Left forelimb (tissue), 1 donor: ENCODE results near the gene RAD50.
"Not testable (repeated sequence)": the region's sequence is repeated elsewhere in the genome, so short reads cannot be mapped to it uniquely, and the experiment has no call there.

Experiments used
- DNase-seq: peaks from one replicate; pipeline ENCODE4 v3.0.0-alpha.2; 2018; ENCODE audit warnings: low spot score

RAD50 gene

GRCh38 chr5:132633587-132633986 is 76.8 kb downstream of the RAD50 start:
- not testable (repeated sequence) for DNase-seq

DNA sequence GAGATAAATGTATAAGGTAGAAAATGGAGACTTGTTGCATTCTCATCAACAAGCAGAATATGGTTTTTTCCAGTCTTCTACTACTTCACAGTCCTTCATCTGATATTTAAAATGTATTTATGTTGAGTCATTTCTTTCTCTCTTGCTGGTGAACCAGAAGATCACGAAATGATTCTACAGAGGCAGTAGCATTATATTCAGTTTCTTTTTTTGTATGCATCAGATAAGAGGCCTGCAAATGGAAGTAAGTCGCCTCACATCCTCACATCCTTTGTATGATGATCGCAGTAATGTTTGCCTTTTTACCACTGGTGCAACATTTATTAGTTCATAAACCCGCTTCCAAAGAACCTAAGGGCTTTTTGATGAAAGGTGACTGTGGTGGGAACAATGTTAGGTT is 79.1 kb downstream of the RAD50 start:
- no peak for DNase-seq

- no peak for DNase-seq
These were observed 80.5 kb downstream of the RAD50 start for GRCh38 chr5:132637241-132637640.

DNA sequence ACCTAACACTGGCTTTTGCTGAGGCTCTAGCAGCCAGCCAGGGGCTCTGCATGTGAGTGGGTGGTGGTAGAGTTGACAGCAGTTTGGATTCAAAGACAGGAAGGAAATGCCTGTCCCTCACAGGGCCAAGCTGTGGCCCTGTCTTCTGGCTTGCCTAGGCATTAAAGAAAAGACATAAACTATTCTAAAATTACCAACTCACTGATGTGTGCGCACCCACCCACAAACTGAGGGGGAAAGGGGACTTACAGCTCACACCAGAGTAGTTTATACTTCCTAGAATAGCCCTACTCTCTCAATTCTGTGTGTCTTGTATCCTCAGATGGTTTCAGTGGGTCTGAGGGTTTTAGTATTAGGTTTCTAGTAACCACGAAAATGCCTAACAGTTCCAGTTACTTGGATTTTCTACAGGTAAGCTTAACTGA is 82.9 kb downstream of the RAD50 start:
- DNase-seq: no peak

DNA sequence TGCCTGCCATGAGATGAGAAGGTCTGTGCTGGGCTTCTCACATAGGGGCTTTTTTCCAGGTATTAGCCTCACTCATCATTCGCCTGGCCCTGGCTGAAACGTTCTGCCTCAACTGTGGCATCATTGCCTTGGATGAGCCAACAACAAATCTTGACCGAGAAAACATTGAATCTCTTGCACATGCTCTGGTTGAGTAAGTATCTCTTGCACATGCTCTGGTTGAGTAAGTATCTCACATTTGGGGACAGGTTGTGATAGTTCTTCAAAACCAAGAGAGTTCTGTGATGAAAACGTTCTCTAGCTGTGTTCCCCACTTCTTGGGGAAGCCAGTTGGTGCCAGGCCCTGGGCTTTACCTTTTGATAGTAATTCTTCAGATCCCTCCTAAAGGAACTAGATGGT is 83.8 kb downstream of the RAD50 start:
- DNase-seq: no peak

DNA sequence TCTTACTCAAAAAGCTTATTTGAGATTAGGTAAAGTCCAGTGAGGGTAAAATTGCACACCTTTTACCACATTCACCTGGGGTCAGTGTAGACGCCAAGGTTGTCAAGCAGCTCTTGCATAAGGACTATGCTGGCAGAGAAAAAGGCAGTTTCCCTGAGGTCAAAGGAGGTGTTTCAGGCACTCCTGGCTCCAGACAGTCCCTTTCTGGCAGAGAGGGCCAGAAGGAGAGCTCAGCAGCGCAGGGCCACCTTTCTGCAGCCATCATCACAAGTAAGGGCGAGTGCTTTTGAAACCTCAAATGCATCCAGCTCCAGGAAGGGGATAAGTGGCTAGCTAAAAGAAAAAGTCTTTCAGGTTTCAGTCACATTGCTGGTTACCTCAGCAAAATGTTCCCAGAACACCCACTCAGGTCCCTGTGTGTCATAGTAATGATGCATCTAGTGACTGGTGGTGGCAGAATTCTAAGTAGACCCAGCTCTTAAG is 84.5 kb downstream of the RAD50 start:
- DNase-seq: no peak

DNA sequence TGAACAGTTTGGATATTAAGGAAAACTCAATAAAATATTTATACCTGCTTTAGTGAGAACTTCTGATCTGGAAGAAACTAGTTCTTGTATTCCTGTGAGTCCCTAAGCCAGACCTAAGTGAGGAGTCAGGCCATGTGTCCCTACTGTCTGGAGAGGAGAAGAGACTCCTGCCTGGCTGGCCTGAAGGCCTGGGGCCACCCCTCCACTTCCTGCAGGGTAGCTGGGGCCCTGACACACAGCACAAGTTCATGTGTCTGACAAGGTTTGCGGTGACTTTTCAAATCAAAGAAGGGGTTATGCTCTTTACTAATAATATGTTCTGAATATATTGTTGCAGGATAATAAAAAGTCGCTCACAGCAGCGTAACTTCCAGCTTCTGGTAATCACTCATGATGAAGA is 85.1 kb downstream of the RAD50 start:
- no peak for DNase-seq

DNA sequence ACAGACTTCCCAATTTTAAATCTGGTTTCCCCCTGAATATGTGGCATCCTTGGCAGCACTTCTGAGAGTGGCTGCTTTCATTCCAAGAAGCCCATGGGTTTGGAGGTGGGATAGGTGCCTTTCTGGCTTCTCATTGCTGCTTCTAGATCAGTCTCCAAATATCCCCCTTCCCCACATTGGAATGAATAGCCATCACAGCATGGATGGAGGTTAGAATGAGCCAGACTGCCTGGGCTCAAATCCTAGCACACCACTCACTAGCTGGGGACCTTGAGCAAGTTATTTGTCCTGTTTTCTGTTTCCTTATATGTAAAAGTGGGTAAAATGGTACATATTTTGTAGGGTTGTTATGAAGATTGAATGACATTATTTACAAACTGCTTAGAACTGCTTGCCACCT is 87.4 kb downstream of the RAD50 start:
- DNase-seq: no peak

GRCh38 chr5:132646583-132647266 is 89.9 kb downstream of the RAD50 start:
- no peak for DNase-seq

GRCh38 chr5:132647473-132647872 is 90.7 kb downstream of the RAD50 start:
- DNase-seq: no peak

DNA sequence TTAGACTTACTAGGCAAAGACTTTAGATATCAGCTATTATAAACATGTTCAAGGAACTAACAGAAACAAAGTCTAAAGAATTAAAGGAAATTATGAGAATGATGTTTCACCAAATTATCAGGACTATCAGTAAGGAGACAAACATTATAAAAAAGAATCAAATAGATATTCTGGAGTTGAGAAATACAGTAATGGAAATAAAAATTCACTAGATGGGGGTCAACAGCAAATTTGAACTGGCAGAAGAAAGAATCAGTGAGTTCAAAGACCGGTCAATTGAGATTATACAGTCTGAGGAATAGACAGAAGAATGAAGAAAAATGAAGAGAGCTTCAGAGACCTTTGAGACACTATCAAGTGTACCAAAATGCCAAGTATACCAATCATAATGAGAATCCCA is 91.6 kb downstream of the RAD50 start:
- no peak for DNase-seq

DNA sequence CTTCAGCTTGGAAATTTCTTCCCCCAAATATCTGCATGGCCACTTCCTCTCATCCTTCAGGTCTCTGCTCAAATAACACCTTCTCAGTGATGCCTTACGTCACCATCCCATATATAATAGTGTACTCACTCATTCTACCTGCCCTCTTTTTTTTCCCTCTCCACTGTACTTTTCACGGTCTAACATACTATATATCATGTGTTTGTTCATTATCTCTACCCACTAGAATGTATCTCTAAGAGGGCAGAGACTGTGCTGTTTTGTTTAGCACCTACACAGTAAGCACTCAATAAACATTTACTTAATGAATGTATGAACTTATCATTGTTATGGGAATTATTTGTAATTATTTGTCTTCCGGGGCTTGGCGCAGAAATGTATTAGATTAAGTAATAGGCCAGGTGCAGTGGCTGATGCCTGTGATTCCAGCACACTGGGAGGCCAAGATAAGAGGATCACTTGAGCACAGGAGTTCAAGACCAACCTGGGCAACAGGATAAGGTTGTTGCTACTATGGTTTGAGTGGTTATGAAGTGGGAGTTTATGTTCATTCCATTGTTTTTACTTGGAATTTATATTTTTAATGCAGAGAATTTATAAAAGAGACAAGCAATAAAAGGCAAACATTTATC is 95.2 kb downstream of the RAD50 start:
- DNase-seq: no peak

- DNase-seq: no peak
These were observed 96.9 kb downstream of the RAD50 start for GRCh38 chr5:132653716-132654115.

DNA sequence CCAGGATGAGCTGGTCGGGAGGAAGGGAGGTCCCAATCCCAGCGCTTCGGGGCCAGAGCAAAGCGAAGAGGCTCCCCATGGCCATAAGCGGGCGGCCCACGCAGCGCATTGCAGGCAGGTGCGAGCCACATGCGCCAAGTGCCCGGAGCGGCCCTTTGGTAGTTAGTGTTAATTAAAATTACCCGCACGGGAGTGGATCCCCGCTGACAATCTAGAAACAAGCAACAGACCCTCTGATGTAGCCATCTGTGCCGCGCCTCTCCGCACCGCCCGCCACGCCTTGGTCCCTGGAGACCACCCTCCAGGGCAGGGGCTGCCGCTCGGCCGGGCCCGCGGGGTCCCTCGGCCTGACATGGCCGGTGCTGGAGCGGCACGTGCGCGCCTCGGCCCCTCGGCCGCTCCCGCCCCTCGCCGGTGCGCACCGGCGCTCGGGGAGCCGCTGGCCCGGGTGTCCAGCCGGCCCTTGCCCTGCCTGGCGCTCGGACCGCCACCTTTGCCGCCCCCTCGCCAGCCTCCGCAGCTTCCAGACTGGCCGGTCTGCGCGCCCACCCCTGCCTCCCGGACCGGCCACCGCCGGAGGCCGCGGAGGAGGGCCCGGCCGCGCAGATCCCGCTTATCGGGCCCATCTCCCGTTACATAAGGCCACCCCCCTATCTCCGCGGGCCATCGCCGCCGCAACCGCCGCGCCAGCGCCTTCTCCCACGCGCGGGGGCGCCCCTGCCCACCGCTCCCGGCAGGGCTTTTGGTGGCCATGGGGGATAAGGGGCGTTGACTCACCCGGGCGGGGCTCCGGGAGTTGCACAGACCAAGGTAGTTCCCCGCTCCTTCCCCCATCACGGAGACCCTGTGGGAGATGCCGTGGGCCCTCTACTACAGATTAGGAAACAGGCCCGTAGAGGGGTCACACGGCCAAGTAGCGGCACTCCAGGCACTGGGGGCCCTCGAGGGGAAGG is 99.3 kb downstream of the RAD50 start:
- DNase-seq: no peak

DNA sequence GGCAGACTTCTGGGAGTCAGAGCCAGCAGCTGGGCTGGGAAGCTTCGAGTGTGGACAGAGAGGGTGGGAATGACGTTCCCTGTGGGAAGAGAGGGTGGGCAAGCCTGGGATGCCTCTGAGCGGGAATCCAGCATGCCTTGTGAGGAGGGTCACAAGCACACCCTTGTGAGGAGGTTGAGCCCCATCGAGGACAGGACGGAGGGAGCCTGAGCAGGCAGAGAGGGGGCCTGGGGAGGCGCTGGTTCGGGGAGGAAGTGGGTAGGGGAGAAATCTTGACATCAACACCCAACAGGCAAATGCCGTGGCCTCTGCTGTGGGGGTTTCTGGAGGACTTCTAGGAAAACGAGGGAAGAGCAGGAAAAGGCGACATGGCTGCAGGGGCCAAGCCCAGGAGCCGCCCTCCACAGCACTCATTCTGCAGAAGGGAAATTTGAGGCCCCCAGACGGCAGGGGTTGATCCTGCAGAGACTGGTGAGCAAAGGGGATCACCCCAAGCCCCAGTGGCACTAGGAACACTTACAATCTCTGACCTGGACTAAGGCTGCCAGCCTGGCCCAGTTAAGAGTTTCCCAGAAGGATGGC is 100.1 kb downstream of the RAD50 start:
- DNase-seq: no peak

GRCh38 chr5:132657676-132658380 is 101.1 kb downstream of the RAD50 start, which contains the start of gene IL13:
Gene IL13, plus strand, starts transcription at chr5:132658173. Its CDS starts 14 bp downstream, at chr5:132658187.
- no peak for DNase-seq

GRCh38 chr5:132658381-132659302 is 101.9 kb downstream of the RAD50 start:
- DNase-seq: no peak

GRCh38 chr5:132659598-132660493 is 103.1 kb downstream of the RAD50 start:
- DNase-seq: no peak
